ENCODE measurements around the gene TRIP10. TPM values are rescaled to one million over a fixed set of nuclear protein-coding genes. Genes with fewer than 3 reads are reported as not detected.

TRIP10 gene
- total and polyA plus RNA-seq, 2 of the 8 experiments (the other 6 are each of a cell fraction or from before 2014, with no cell fraction given) = 27.8 to 69.5 TPM

DNA sequence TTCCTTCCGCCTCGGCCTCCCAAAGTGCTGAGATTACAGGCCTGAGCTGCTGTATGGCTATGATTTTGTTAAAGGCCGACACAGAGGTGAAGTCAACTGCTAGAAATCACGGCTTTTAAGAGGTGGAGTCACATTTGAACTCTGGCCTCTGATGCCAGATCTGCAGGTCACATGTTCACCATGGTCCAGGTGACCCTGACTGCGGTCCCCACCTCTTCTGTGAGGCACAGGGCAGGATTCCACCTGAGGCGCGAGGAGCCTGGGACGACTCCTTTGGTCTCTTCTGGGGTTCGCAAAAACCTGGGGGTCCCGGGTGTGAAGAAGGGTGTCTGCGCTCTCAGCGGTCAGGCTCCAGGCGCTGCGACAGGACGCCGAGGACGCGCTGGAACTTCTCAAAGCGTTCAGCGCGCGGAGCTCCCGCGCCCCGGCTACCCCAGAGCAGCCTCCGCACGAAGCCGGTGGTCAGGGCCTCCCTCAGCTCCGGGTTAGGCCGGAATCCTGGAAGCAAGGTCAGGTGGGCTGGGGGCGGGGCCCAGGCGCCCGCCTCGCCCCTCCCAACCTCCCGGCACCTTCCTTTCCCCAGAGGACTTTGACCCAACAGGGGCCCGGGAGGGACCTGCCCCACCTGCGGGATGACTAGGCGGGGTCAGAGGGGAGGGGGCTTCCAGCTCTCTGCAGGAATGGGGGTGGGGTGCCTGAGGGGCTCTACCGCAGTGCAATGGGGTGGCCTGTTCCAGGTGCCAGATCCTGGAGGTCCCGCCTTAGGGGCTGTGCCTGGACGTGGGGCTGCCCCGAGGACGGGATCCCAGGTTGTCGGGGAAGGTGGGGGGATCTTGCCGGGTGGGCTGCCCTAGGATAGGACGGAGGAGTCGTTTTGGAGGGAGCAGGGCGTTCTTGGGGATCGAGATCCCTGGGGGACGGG is 13.0 kb downstream of the TRIP10 start (continued):
- no peak for TF ChIP-seq KDM1A (IDR thresholded peaks at IDR 0.05; ENCODE audit: borderline replicate concordance, low read length)
- TF ChIP-seq TBP (IDR thresholded peaks at IDR 0.05; ENCODE audit: low read depth, low read length) = peak; percentile 54; the same call in 1 of the 2 replicates
- TF ChIP-seq E2F6 (IDR thresholded peaks at IDR 0.05) = peak; percentile 71
- no peak for TF ChIP-seq NANOG (IDR thresholded peaks at IDR 0.05; ENCODE audit: insufficient read depth, low read depth, low read length, poor library complexity, severe bottlenecking)
- TF ChIP-seq, protein P1, sequence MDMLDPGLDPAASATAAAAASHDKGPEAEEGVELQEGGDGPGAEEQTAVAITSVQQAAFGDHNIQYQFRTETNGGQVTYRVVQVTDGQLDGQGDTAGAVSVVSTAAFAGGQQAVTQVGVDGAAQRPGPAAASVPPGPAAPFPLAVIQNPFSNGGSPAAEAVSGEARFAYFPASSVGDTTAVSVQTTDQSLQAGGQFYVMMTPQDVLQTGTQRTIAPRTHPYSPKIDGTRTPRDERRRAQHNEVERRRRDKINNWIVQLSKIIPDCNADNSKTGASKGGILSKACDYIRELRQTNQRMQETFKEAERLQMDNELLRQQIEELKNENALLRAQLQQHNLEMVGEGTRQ (IDR thresholded peaks at IDR 0.05; ENCODE audit: low read length) = peak; percentile 73
- TF ChIP-seq RAD21 (IDR thresholded peaks at IDR 0.05 in 1 of 2, conservative IDR thresholded peaks at IDR 0.05 in 1 of 2; ENCODE audit: low read depth in 2 of 2, low read length in 2 of 2) = 0 out of 4 replicates have a peak, but pooled peaks of 1 of the 2 experiments have one; percentile 2
- no peak for TF ChIP-seq CBX8 (IDR thresholded peaks at IDR 0.05; ENCODE audit: borderline replicate concordance, low read depth, low read length)
- 0 out of 2 replicates have a peak, but pooled peaks have one; percentile 53 for TF ChIP-seq SP1 (IDR thresholded peaks at IDR 0.05; ENCODE audit: low read depth, low read length)
- no peak for TF ChIP-seq CTCF (IDR thresholded peaks at IDR 0.05; ENCODE audit: control extremely low read depth in 1 of 3, insufficient read depth in 1 of 3, low read depth in 1 of 3, low read length in 3 of 3)
- no peak for TF ChIP-seq SUZ12 (IDR thresholded peaks at IDR 0.05; ENCODE audit: low read length)
- no peak for TF ChIP-seq RNF2 (IDR thresholded peaks at IDR 0.05; ENCODE audit: borderline replicate concordance, low read depth, low read length, missing control alignments, poor library complexity, severe bottlenecking)
- no peak for TF ChIP-seq TCF12 (IDR thresholded peaks at IDR 0.05; ENCODE audit: low read depth, low read length)
- no peak for TF ChIP-seq CHD2 (IDR thresholded peaks at IDR 0.05; ENCODE audit: low read length)
